Skin of body (tissue), 2 donors: ENCODE results near the gene SMARCA2. TPM values are rescaled to one million over a fixed set of nuclear protein-coding genes. Genes with fewer than 3 reads are reported as not detected.

ENCODE experiments used
- DNase-seq: peaks from one replicate; lab custom pipeline; 2025; lab: John Stamatoyannopoulos, UW
- total RNA-seq: library from RNA; depleted of rRNA; stranded (reverse); fragments of >200 nt; gene quantifications from one replicate; pipeline ENCODE4 v1.2.3, GENCODE V29; 2014

Gene SMARCA2
- total RNA-seq, 1 donor from 2014 or later = 180 TPM

DNA sequence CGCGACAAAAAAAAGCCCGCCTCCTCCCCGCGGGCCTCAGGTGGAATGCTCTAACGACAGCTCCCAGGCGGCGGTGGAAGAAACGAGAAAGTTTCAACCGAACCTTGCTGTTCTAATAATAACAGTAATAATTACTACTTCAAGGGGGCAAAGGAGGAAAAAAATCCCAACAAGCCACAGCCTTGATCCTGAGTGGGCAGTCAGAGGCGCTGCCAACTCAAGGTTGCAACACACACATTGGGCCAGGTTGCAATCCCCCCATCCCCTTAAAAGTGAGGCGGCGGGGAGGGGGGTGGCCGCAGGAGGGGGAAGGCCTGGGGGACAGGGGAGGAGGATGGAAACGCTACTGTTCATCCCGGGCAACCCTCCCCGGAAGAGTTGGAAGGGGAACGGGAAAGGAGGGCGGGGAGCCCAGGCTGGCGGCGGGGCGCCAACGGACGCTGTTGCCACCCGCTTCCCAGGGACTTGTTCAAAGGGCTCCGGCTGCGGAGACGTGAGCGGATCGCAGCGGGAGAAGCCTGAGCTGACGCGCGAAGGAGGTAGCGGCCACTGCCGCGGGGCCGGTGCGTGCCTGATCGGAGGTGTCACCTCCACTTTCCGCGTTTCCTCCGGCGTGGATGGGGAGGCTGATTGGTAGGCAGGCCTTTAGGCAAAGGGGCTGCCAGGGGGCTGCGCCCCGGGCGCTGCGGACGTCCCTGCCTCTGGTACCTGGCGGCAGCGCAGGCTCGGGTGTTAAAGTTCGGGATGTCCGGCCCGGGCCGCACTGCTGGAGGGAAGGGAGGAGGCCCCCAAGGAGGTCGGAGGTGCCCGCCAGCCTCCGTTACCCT lies 647 bp downstream of the SMARCA2 start:
- peak; percentile 58 for DNase-seq

DNA sequence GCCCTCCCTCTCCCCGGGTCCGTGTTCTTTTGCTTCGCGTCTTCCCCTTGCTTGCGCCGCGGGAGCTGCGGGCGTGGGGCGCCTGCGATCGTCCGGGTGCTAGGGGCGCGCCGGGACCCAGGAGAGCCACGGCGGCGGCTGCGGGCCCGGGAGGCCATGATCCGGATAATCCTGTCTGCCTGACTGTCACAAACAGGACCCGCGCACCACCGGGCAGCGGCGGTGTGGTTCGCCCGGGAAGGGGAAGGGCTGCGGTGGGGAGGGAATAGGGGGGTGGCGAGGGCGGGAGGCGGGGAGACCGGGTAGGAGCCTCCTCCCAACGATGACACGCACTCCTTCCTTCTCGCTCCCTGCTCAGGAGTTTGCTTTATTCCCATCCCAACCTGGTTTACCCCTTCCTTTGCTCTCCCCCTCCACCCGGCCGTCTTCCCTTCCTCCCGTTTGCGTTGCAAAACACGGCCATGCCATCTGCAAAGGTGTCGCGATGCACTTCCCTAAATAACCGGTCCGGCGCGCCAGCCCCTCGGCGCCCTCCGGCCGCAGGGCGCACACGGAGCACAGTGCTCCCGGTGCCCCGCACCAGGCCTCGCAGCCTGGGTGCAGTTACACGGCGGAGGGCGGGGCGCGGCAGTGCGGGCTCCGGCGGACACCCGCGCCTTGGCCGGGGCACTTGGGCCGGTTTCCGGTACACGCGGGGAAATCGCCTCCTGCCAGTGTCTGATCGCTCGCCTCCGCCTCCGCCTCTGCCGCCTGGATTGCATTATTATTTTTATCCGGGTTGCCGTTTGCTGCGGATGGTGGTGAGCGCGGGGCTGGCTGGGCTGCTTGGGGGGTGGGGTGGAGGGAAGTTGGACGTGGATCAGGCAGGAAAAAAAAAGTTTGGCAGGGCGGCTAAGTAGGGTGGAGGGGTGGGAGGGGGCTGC lies 1.5 kb downstream of the SMARCA2 start:
- peak; percentile 88 for DNase-seq

DNA sequence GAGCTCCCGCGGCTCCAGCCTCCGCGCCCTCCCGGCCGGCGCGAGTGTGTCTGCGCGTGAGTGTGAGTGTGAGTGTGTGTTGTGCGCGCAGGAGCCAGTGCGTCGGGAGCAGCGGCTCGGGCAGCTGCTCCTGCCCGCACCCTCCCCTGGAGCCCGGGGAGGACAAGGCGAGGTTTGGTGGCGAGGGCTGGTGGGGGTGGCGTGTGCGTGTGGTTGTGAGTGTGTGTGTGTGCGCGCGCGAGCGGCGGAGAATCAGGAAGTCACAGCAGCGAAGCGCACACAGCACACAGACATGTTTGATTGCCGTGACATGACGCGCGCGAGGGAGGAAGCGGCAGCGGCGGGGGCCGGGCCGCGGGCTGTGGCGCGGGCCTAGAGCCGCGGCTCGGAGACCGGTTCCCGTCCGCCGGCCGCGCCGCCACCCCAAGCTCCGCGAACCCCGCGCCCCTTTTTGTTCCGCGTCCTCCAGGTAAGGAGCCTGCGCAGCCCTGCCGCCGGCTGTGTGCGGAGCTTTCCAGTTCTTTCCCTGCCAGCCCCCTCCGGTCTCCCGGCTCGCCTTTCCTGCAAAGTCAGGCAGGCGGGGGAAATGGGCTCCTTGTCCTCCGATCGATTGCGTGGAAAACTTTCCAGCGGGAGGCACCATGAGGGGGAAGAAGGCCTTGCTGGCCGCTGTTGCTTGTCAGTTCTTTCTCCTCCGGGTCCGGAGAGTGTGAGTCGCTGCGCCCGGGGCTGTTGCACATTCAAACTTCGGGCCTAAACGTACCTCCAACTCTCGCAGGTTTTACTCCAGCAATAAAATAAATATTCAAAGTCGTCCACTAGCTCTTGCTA lies 2.4 kb downstream of the SMARCA2 start:
- peak; percentile 82 for DNase-seq

DNA sequence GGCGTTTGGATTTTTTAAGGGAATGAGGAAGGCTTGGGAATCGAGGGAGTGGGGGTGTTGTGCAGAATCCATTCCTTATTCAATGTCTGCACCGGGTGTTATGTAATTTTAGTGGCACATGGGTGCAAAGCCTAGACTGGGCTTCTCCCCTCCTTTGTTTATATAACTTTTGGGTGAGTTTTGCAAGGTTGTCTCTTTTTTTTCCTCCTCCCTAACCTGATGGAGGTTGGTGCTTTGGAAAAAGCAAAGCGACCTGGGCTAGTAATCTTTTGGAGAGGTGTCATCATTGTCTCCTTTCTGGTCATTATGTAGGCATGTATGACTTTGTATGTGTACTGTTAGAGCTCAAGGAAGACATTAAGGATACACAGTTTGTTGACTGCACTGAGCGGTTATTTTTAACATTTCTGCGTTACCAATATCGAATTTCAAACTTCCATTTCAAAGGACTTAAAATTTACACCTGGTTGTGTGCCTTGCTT lies 3.1 kb downstream of the SMARCA2 start:
- DNase-seq = no peak

DNA sequence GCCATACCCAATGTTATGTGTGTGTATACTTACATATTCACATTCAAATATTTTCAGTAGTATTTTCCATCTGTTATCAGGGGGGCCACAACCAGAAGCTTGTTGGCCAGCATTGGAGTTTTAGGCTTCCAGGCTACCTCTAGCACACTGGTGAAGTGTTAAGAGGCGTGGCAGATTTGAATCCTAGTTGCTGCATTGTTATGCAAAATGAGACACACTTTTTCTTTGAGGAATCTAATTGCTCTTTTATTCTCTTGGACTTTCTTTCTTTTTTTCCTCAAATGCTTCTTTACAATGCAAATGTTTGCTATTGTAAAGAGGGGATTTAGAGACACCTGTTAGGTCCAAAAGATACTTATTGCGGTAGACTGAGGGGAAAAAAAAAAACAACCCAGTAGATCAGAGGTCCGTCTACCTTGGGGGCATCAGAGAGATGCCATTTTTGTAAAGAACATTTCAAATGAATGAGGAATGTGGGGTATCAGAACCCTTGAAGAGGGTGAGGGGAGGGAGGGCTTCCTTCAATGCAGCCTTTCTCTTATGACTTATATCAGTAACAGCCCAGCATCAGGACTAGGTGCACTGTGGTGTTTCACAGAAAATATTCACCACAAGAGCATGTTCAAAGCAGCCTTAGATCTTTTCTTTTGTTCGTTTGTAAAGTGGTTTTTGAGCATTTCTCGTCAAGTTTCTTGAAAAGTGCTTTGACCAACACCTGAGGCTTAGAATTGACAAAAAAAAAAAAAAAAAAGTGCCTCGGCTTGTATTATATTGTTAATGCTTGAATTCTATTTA lies 3.8 kb downstream of the SMARCA2 start:
- no peak for DNase-seq

DNA sequence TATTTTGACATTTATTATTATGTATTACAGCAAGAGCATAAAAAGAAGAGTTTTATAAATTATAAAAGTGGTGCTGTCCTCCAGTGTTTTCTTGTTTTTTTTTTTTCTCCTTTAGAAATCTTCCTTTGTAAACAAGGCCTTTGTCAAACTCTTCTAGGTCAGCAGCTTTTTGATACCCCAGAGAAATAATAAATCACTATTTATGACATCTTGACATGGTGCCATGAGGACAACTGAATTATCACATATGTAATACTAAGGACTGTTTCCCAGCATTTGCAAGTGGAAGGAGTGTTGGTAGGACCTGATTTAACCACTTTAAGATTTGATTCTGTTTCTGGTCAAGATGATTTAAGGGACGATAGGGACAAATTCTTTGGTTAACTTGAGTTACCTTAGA lies 4.6 kb downstream of the SMARCA2 start:
- DNase-seq = no peak

DNA sequence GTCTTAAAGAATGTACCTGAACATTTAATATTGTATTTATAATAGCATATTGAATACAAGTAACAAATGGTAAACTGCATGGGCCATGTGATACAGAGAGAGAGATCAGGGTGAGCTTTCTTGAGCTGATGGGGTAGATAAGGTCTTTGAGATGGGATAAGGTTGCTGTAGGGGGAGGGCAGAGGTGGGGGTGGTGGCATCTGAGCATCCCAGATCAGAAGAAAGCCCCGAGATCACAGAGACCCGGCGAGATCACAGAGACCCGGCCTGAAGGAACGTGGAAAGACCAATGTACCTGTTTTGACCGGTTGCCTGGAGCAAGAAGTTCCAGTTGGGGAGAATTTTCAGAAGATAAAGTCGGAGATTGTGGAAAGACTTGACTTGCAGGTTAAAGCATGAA lies 6.6 kb downstream of the SMARCA2 start:
- DNase-seq = no peak

DNA sequence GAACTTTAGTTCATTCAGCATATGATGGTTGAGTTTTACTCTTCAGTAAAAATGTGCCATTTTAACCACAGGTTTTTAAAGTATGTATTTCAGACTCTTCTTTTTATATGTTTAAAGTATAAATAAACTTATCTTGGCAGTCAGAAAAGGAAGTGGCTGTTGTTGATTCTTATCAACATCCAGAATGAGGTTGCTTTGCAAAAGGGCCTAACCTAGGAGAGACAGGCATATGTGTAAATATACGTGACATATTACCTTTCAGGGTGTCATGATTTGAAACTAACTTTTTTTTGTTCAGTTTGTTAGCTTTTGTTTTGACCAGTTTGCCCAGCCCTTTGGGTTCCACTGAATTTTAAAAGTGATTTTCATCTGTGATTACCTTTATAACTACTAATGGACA lies 7.4 kb downstream of the SMARCA2 start:
- DNase-seq = no peak

DNA sequence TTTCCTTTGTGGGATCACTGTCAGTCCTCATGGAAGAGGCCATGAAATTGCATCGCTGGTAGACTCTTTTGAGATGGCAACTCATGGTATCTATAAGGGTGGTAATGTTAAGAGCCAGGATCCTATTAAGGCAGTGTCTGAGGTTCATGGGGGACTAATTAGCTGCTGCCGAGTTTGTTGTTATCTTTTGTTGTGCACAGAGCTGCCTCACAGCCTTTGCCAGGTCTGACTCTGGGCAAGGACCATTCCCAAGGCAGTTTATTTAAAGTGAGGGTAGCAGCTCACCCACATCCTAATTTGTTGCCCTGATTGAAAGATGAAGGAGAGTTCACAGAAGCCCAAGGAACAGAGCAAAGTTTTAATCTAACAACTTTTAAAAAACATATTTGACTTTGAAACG lies 7.9 kb downstream of the SMARCA2 start:
- DNase-seq = no peak

DNA sequence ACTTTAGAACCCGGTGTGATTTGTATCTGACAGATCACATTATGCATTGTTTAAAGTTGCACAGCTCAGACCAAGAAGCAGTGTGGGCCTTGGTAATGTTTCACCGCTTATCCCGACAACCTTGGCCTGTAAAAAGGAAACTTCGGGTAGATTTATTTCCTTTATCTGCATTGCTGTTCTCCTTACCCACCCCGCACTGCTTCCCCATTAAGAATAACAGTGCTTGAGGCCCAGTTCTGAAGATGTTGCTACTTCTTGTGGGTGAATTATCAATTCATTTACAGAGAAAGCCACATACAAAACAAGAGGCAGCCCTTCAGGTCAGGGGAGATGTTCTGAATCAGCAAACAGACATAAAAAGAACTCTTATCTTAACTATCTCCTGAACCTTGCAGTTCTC lies 8.4 kb downstream of the SMARCA2 start:
- no peak for DNase-seq

DNA sequence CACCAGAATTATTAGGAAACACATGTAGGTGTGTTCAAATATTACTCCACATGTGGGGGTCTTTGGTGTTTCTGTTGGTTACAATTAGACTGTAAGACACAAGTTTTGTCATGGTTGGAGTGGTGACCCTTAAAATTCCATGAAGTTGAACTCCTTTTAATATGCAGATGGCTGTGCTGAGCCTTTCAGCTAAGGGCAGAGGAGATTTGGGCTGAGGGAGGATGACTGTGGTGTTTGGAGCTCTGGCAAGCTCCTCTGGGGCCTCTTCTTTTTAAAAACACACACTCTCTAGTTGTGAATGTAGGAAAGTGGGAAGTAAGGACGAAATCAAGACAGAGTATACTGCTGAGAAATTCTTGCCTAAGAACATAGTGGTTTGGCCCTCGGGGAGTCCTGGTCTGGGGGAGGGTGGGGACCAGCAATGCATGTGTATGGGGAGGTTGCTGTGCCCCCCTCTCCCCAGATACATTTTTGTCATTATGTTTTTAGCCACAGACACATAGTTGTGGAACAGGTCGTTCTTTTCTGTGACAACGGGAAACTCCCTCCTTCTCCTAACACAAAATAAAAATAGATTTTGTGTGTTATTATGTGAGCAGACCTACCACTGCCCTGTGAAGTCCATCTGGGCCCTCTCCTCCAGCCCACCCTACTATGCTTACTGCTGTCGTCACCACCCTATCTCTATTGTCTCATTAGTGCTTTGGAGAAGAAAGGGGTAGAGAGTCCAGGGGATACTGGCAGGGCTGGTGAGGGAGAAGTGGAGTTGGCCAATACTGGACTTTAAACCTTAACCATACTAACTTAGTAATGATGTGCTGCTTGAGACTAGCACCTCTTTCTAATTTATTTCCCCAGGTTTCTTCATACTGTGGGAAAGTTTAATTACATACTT lies 10.0 kb downstream of the SMARCA2 start:
- DNase-seq = no peak

DNA sequence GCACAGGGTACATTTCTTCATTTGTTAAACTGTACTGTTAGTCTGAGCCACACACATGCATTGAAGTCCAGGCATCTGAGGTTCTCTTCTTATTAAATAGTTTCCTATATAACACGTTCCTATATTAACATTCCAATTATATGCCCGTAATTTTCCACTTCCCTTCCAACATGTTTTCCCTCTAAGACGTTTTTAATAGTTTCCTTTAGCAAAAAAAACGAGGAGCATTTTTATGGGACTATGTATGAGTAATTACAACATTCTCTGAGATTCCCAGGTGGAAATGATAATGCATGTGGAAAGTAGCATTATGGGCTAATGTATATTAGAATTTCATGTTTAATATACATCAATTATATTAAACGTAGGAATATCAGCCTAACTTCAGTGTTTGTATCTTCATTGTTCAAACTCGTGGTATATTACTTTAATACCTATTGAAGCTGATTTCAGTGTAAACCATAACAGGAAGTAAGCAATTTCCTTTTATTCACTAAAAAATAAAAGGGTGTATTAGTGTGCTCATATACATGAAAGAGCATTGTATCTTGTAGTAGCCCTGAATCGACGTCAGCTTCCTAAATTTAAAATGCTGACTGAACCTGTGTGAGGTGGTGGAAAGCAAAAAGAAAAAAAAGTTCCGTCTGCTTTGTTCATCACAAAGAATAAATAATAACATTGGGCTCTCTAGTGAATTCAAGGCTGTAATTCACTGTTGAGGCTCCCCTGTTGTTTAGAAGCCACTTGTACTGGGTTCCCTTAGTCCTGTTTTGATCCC lies 11.3 kb downstream of the SMARCA2 start:
- DNase-seq = peak; percentile 82

DNA sequence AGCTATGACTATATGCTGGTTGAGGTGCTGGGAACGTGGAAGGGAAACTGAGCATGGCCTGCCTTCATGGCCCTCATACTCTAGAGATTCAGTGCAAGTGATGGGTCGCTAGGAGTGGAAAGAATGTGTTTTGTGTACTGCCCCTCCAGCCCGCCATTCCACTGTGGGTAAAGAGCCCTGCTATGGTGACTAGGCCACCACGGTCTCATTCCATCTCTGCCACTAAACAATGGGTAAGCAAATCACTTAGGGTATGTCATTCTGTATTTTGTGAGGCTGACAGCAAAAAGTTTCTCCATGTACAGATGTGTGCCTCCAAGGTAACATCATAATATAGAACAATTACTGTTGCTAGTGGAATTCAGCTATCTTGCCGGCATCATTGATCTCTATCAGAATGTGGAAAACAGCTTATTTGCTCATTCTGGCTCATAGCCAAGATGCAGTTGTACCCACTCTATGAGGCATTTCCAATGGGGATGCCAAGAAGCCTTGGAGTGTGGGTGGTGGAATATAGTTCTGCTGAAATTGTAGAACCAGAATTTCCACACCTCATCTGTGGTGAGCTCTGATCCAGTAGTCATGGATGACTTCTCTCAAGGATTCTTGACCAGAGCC lies 12.5 kb downstream of the SMARCA2 start:
- DNase-seq = no peak

DNA sequence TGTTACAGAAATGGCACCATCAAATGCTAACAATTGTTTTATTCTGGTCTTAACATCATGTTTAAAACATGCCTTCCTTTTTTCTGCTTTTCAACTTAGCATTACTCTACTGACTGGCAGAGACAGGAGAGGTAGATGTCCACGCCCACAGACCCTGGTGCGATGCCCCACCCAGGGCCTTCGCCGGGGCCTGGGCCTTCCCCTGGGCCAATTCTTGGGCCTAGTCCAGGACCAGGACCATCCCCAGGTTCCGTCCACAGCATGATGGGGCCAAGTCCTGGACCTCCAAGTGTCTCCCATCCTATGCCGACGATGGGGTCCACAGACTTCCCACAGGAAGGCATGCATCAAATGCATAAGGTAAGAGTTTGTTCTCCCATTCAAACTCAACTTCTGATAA lies 13.7 kb downstream of the SMARCA2 start:
- DNase-seq = no peak

DNA sequence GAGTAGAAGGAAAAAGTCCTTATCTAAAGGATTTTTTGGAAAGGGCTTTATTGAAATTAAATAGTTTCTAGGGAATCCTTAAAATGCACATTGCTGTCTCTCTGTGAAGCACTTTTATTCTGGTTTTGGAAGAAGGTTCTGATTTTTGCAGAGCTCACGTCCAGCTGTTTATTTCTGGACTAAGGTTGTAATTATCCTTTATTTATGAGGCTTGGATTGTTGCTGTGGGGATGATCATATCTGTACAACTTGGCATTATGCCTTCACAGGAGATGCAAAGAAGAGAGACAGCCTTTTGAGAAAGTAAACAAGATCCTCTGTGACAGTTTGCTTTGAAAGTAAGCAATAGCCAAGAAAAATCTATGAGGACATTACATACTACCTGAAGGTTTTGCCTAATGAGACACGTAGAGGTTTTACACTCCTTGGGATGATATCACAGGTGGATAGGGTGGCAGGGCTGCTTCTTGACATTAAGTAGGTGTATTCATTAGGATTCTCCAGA lies 14.6 kb downstream of the SMARCA2 start:
- DNase-seq = no peak

DNA sequence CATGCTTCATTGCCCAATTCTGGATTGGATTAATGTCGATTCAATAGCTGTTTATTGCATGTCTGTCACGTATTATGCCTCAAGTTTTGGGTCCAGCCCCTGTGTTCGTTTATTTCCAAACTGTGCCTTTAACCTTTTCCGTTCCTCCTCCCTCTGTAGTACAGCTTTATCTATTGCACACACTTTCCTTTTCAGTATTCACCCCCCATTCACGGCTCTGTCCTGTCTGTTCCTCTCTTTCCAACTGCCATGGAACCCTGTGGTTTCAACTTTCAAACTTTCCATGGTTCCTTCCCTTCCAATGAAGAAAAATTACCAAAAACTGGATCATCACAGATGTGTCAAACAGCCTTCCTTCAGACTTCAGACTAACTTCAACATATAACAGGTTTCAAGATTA lies 17.1 kb downstream of the SMARCA2 start:
- DNase-seq = no peak

DNA sequence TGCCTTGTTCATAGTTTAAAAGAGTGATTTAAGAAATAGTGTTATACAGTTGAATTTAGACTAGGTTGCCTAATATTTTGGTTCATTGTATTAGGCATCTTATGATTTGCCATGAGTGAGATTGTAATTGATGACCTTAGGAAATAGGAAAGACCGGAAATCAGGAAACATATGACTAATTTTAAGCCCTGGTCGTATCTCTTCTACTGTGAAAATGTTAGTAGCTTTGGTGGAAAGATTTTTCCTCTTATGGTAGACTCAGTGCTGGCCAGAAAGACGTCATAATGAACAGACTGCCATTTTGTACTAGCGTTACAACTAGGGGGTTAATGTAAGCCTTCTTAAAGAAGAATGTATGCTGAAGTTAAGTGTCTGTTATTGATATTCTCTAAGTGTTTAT lies 21.7 kb downstream of the SMARCA2 start:
- no peak for DNase-seq
